Esophagus muscularis mucosa (tissue), 4 donors: ENCODE measurements around the gene EYA2. TPM values are rescaled to one million over a fixed set of nuclear protein-coding genes. Genes with fewer than 3 reads are reported as not detected.

Experiments used
- DNase-seq: peaks from one replicate; pipeline ENCODE4 v3.0.0-alpha.2; 2017; ENCODE audit errors: extremely low spot score
- H3K27ac ChIP-seq, 4 donors: fragments of 200-600 bp; sonication (generic); replicated peaks in 1 of 4; 1 replicate in 3 of 4; 2 replicates in 1 of 4; pipeline ENCODE4 v1.5.1; 2016 to 2019; ENCODE audit warnings: mild to moderate bottlenecking in 1 of 4
- H3K27me3 ChIP-seq, 4 donors: fragments of 200-600 bp; sonication (generic); one replicate each; pipeline versions ENCODE4 v1.5.1 to v1.6.0; 2016 to 2019
- H3K36me3 ChIP-seq, 4 donors: fragments of 200-600 bp; sonication (generic); one replicate each; pipeline ENCODE4 v1.5.1; 2016 to 2019
- H3K4me1 ChIP-seq, 4 donors: fragments of 200-600 bp; sonication (generic); one replicate each; pipeline ENCODE4 v1.5.1; 2016 to 2019
- H3K4me3 ChIP-seq, 4 donors: fragments of 200-600 bp; sonication (generic); 1 replicate in 2 of 4; 2 replicates in 2 of 4; pipeline ENCODE4 v1.5.1; 2016 to 2019; ENCODE audit warnings: mild to moderate bottlenecking in 4 of 4, moderate library complexity in 1 of 4
- H3K9me3 ChIP-seq, 4 donors: fragments of 200-600 bp; sonication (generic); 1 replicate in 3 of 4; 2 replicates in 1 of 4; pipeline ENCODE4 v1.5.1; 2016 to 2019
- CTCF ChIP-seq, 3 experiments: fragments of 200-600 bp in 2 of 3; fragments of 450-650 bp in 1 of 3; sonication (generic) in 2 of 3; IDR thresholded peaks; one replicate each; pipeline ENCODE4 v1.5.1; 2017 to 2019; ENCODE audit warnings: antibody characterized with exemption in 3 of 3, mild to moderate bottlenecking in 2 of 3, moderate library complexity in 1 of 3
- EP300 ChIP-seq: sonication (generic); formaldehyde crosslinking; IDR thresholded peaks from one replicate; pipeline ENCODE4 v1.6.1; 2017; ENCODE audit warnings: antibody characterized with exemption
- POLR2A ChIP-seq: fragments of 450-650 bp; IDR thresholded peaks from one replicate; pipeline ENCODE4 v1.6.1; 2017; ENCODE audit warnings: antibody characterized with exemption, moderate library complexity, mild to moderate bottlenecking, low read depth
- POLR2AphosphoS5 ChIP-seq, 2 donors: sonication (generic); formaldehyde crosslinking; IDR thresholded peaks; one replicate each; pipeline ENCODE4 v1.6.1; 2017; ENCODE audit warnings: antibody characterized with exemption in 2 of 2
- WGBS: methylation state at CpG from one replicate; pipeline ENCODE4 v1.1.5; 2018; 5-methylcytosine and 5-hydroxymethylcytosine counted together
- intact Hi-C: fragments of 100-400 bp; cut with DNase I; formaldehyde crosslinking; loops from one replicate; pipeline ENCODE4 v1.15.1; 2023
- total RNA-seq, 4 donors: library from RNA; depleted of rRNA; stranded (reverse); fragments of >200 nt; gene quantifications; one replicate each; pipeline versions ENCODE4 v1.1.0 to v1.2.1, GENCODE V29; 2016

EYA2 gene
- total RNA-seq, 4 donors from 2014 or later: 1.2 to 5.9 (median 4.2) TPM

- Histone ChIP-seq H3K9me3 (no peaks in the 10 kb centered on the region), H3K36me3 (no peaks in the 10 kb centered on the region), H3K4me3 (no peak overlapping the region), H3K27ac (no peak overlapping the region), H3K27me3 (no peaks in the 10 kb centered on the region), H3K4me1 (peaks cover 0 to 15% (median 10%) of the 10 kb centered on the region in 4 donors)
- WGBS: 72% methylated on average over 12 of the region's 12 CpGs
- TF ChIP-seq EP300 (no peak), CTCF (IDR thresholded peaks at IDR 0.05) (no peak), POLR2A (no peak), POLR2AphosphoS5 (IDR thresholded peaks at IDR 0.05) (no peak)
- DNase-seq: no peak
- intact Hi-C loops: no loop called here
These were observed 141.6 kb downstream of the EYA2 start for GRCh38 chr20:47036091-47036870.

DNA sequence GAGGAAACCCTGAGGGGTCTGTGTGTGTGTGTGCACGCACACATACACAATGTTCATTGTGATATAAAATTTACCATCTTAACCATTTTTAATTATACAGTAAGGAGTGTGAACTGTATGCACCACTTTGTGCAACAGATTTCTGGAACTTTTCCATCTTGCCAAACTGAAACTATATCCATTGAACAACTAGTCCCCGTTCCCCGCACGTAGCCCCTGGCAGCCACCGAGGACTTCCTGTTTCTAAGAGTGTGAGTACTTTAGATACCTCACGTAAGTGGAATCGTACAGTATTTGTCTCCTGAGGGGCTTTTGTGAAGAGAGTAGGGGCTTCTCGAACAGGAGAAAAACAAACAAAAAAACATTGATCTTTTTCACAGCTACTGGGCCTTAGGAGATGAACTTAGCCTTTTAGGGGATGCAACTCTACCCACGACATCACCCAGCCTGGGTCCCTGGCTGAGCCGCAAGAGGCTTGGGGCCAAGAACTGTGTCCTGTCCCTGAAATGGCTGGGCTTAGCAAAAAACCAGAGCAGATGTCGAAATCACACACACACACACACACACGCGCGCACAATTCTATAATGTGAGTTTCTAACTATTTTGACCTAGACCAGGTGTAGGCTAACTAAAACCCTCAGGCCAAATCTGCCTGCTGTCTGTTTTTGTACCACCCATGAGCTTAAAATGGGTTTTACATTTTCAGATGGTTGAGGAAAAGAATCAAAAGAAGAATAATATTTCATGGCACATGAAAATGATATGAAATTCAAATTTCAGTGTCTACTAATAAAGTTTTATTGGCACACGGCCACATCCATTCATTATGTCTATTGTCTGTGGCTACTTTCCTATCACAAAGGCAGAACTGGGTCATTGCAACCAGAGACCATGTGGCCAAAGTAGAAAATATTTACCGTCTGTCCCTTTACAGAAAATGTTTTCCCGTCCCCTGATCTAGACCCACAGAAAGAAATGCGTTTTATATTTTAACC, 144.2 kb downstream of the EYA2 start:
- intact Hi-C loops: no loop called here
- peaks cover 0 to 8% (median 4%) of the 10 kb centered on the region in 4 donors for H3K4me1 ChIP-seq
- no peak overlapping the region for H3K4me3 ChIP-seq
- H3K9me3 ChIP-seq: no peaks in the 10 kb centered on the region
- WGBS: 65% methylated on average over 18 of the region's 18 CpGs
- H3K36me3 ChIP-seq: no peaks in the 10 kb centered on the region
- TF ChIP-seq POLR2AphosphoS5 (IDR thresholded peaks at IDR 0.05): no peak
- no peak for TF ChIP-seq CTCF (IDR thresholded peaks at IDR 0.05)
- no peak for TF ChIP-seq POLR2A
- no peak for TF ChIP-seq EP300
- DNase-seq: no peak
- H3K27ac ChIP-seq: no peak overlapping the region
- H3K27me3 ChIP-seq: no peaks in the 10 kb centered on the region

GRCh38 chr20:47040506-47041125, 146.0 kb downstream of the EYA2 start:
- H3K27ac ChIP-seq: no peak overlapping the region
- H3K36me3 ChIP-seq: no peaks in the 10 kb centered on the region
- intact Hi-C loops: no loop called here
- DNase-seq: no peak
- peaks cover 0 to 11% (median 9%) of the 10 kb centered on the region in 4 donors for H3K9me3 ChIP-seq
- no peak overlapping the region for H3K4me3 ChIP-seq
- no peaks in the 10 kb centered on the region for H3K27me3 ChIP-seq
- peaks cover 0 to 8% (median 4%) of the 10 kb centered on the region in 4 donors for H3K4me1 ChIP-seq
- no peak for TF ChIP-seq CTCF (IDR thresholded peaks at IDR 0.05)
- no peak for TF ChIP-seq POLR2AphosphoS5 (IDR thresholded peaks at IDR 0.05)
- no peak for TF ChIP-seq POLR2A
- no peak for TF ChIP-seq EP300
- 75% methylated on average over 5 of the region's 5 CpGs for WGBS

DNA sequence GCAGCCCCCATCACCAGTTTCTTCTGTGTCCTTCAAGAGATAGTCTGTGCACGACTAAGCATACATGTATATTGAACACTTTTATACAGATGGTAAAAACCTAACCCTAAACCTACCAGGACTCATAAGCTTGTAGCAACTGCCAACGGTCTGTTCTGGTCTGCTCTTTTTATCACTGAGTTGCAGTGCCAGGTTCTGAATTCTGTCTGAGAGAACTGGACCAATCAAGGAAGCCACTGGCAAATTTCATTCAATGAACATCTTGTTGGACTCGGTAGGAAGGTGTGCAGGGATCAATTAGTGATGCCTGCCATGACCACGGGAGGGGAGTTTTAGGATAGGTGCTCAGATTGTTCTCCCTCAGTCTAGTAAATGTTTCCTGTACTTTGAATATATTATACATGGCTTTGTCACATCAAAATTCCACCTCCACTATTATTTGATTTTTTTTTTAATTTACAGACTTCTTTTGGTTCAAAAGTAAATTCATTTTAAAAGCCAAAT, 146.8 kb downstream of the EYA2 start:
- H3K9me3 ChIP-seq: peaks cover 0 to 15% (median 9%) of the 10 kb centered on the region in 4 donors
- H3K27me3 ChIP-seq: no peaks in the 10 kb centered on the region
- no peaks in the 10 kb centered on the region for H3K36me3 ChIP-seq
- WGBS: 80% methylated on average over 4 of the region's 4 CpGs
- intact Hi-C loops: no loop called here
- H3K27ac ChIP-seq: no peak overlapping the region
- DNase-seq: no peak
- H3K4me1 ChIP-seq: peaks cover 0 to 3% (median under 1%) of the 10 kb centered on the region in 4 donors
- TF ChIP-seq POLR2A (no peak), EP300 (no peak), POLR2AphosphoS5 (IDR thresholded peaks at IDR 0.05) (no peak)
- no peak overlapping the region for H3K4me3 ChIP-seq
